Measurements from ENCODE around the gene GON7.
"Not testable (repeated sequence)": the region's sequence is repeated elsewhere in the genome, so short reads cannot be mapped to it uniquely, and the experiment has no call there.

The GON7 gene

GRCh38 chr14:93161411-93161940, 45.4 kb downstream of the GON7 start:
- Histone ChIP-seq H3K27ac (no peak overlapping the region), H3K4me3 (no peak overlapping the region)

- H3K27ac ChIP-seq = no peak overlapping the region
- no peak overlapping the region for H3K4me3 ChIP-seq
Measured at GRCh38 chr14:93160353-93160801, 46.5 kb downstream of the GON7 start.

- H3K27ac ChIP-seq = not testable (repeated sequence)
Measured at GRCh38 chr14:93159625-93160352, 47.1 kb downstream of the GON7 start.

GRCh38 chr14:93158349-93158748, 48.5 kb downstream of the GON7 start:
- not testable (repeated sequence) for H3K27ac ChIP-seq, H3K4me3 ChIP-seq

More at GRCh38 chr14:93159625-93160352, 47.1 kb downstream of the GON7 start:
- H3K4me3 ChIP-seq = not testable (repeated sequence)

- Histone ChIP-seq H3K4me3 (no peak overlapping the region), H3K27ac (no peak overlapping the region)
Measured at GRCh38 chr14:93156693-93157369, 50.0 kb downstream of the GON7 start.

GRCh38 chr14:93155667-93156066, 51.2 kb downstream of the GON7 start:
- H3K4me3 ChIP-seq = no peak overlapping the region
- H3K27ac ChIP-seq = no peak overlapping the region

GRCh38 chr14:93153121-93153520, 53.7 kb downstream of the GON7 start:
- no peak overlapping the region for H3K4me3 ChIP-seq

More at GRCh38 chr14:93153121-93153520, 53.7 kb downstream of the GON7 start:
- H3K27ac ChIP-seq = no peak overlapping the region

Data from skin epidermis (tissue), 12 donors.